SH-SY5Y (cell line): Measurements from ENCODE around the gene MAP1LC3B.

Source experiments
- GATA2 ChIP-seq: IDR thresholded peaks from 2 replicates; pipeline ENCODE4 v1.6.1; 2011; ENCODE audit warnings: mild to moderate bottlenecking, low read depth, low read length
- GATA3 ChIP-seq: IDR thresholded peaks from 2 replicates; pipeline ENCODE4 v1.6.1; 2011; ENCODE audit warnings: low read depth, mild to moderate bottlenecking, low read length, moderate library complexity

DNA sequence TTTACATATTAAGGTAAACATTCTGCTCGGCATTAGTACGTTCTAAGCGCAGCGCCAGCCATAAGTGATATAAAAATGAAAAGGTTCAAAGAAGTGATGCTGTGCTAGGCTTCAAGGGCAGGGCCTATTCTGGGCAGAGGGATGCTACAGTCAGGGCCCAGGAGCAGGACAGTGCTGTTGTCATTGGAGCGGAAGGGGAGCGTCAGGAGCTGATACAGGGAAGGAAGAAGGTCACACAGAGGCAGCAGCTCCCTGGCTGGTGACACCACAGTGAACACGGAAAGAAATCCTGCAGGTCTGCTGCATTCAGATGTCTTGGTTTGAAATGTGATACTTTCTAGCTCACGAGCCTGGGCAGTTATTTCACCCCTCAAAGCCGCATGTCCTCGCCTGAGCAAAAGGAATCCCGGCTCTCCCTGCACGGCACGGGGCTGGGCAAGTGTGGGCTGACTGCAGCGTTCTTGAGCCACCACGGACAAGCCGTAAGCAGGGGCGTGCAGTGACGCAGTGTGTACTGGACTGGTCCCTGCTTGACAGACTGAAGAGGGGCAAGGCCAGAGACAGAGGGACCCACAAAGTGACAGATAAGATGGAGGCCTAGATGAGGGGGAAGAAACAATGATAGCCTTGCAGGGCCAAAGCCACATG, 59.6 kb downstream of the MAP1LC3B start:
- no peak for TF ChIP-seq GATA2
- no peak for TF ChIP-seq GATA3
